Iris pigment epithelial cell (primary cell): ENCODE data around the gene CAMTA1.

Source experiments
- DNase-seq: peaks from one replicate; pipeline ENCODE4 v3.0.0-alpha.2; 2011; ENCODE audit warnings: low read depth

CAMTA1 gene

DNA sequence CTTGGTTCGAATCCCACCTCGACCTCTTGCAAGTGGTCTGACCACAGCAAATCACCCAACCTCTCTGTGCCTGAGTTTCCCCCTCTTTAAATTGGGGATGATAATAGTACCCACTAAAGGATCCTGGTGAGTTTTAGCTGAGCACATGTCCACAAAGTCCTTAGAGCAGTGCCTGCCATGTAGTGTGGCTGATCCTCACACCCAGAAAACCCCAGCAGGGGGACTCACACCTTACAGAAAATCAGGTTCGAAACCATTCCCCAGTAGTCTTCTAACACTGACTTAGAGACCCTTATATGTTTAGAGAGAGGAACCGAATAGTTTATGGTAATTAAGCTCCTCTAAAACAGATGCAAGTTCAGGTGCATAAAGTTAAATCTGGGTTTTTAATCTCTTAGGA, 89.0 kb downstream of the CAMTA1 start:
- DNase-seq: no peak

DNA sequence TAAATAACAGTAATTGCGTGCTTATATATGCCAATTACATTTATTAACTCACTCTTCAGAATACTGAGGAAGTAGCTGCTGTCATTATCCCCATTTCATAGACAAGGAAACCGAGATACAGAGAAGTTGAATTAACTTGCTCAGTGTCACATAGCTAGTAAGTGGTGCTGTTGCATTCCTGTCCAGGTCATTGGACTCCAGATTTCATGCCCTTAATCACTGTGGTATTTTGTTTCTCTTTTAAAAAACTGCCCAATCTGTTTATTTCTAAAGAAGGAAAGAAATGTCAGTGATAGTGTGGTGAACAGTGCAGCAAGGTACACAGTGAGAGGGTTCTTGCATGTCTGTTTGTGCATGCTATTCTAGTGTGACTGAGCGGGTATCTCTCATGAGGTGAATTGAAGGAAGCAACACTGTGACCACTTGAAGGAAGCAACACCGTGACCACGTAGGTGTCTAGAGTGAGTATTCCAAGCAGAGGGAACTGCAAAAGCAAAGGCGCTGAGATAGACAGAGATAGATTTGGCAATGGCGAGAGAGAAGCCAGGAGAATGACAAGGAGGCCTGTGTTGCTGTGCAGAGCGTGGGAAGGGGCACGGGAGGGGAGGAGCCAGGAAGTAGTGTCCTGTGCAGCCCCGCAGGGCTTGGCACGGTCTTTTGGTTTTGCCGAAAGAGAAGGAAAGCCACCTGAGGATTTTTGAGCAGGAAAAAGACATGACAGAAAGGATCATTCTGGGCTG, 95.9 kb downstream of the CAMTA1 start:
- peak; percentile 45 for DNase-seq

DNA sequence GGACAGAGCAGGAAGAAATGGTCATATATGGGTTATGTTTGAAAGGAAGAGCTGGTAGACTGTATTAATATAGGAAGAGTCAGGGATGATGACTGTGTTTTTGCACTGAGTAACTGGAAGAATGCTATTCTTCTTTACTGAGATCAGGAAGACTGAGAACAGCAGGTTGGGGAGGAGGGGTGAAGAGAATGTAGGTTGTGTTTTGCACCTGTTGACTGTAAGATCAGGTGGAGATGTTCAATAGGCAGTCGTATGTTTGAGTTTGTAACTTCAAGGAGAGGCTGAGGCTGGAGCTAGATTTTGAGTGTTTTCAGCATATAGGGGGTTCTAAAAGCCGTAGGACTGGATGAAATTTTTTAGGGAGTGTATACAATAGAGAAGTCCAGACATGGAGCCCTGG, 97.2 kb downstream of the CAMTA1 start:
- no peak for DNase-seq

DNA sequence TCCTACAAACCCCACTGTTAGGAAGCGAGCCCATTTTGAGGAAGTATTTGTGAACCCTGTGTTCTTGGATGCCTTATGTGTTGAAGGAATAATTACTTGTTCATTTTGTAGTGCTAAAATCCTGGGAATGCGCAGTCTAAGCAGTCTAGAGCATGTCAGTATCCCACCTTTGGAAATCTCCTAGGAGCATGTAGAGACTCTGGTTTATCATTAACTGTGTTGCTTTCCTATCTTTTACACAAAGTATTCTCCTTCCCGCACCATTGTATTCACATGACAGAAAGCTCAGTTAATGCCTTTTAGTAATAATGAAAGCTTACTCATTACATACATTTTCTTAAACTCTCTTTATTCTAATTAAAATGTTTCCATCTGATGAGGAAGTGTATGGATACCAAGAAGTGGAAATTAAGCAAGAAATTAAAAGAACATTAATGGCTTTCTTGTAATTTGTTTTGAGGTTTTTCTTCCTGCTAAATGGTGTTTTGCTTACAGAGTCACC, 99.4 kb downstream of the CAMTA1 start:
- DNase-seq: no peak

DNA sequence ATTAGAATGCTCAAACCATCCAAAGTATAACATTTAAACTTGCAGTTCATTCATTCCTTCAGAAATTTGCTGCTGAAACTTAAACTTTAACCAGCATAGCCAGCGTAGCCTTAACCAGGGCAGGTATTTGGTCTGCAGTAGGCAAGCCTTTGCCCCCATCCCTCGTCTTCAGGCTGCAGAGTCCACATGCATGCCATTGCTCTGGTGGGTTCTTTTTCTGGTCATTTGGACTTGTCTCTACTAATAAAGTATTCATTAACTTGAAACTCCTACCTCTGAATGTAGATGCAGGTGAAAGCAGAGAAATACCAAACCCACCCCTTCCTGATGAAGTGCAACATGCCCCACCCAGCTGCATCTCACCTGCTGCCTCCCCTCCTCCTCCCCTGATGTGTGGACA, 100.2 kb downstream of the CAMTA1 start:
- no peak for DNase-seq

DNA sequence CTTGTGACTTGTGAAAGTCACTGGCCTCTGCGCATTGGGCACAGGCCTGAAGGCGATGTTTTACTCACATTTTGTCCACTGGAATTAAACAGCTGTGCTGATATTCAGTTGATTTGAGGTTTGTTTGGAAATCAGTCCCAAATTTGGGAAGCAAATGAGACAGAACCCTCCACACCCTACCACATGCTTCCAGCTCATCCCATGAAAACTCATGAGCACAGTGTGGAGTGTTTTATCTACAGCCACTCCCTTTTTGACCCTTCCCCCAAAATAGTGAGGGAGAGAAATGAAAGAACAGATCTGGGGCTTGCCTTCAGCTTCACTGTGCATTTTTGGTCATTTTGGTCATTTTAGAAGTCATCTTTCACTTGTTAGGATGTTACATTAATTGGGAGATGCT, 101.3 kb downstream of the CAMTA1 start:
- DNase-seq: no peak

DNA sequence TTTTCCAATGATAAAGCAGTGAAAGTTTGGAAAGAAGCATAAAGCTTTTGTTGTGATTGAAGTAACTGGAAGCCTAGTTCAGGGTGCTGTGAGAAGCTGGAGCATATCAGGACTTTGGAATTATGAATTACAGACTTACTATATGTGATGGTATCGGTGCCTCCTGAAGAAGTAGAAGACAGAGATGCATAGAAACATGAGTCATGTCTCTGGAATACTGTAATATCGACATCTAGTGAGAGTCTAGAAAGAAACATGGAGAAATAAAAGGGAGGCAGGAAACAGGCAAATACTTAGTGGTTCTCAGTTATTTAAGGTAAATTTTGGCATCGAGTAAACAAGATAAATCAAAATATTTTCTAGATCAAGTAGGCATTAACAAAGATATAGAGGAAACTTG, 103.0 kb downstream of the CAMTA1 start:
- DNase-seq: peak; percentile 56

DNA sequence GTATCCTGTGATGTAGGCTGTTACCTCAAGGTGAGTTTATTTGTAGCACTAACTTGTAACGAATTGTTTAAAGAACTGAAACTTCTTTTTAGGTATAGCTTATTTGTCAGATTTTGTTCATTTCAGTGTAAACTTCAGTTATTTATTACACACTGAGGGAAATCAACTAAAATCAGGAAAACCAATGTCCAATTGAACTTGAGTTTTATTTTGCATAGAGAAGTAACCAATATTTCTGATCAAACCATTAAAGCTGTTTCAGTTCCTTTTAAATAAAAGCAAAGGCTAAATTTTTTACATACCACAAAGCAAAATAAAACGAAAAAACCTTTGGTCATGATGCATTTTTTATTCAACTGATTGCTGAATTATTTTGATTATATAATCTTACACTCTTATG, 103.6 kb downstream of the CAMTA1 start:
- DNase-seq: no peak

DNA sequence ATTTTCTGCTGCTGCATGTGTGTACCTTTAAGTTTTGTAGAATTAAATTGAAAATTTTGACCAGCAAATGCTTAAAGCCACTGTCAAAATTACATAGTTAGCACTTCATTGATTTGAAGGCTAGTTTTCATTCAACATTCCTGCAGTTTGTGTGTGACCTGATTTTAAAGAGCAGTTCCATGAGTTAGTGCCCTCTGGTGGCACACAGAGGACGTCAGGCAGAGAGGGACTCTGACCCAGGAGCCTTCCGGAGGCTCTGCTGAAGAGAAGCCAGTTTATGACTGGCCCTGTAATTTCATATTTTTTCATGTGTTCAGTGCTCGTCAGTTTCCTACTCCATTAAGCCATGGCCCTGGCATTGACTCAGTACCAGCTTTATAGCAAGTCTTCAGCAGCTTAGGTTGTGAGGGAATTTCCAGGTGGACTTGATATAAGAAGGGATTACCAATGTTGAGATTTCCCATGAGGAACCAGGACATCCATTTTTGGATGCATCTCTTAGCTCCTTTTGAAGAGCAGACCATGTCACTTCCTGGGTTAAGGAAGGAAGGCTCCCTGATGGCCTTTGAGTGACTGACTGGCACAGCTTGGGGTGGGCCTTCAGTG, 104.7 kb downstream of the CAMTA1 start:
- peak; percentile 68 for DNase-seq

DNA sequence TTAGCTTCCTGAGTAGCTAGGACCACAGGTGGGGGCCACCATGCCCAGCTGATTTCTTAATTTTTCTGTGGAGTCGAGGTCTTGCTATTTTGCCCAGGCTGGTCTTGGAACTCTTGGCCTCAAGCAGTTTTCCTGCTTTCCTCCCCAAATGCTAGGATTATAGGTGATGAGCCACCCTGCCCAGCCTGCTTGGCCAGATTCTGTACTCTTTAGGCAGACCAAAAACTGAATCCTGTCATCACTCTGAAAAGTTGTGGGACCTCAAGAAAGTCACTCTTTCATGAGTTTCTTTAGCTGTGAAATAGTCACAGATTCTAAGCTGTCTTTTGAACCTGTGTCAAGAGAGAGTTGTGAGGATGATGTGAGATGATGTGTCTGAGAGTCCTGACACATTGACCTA, 105.4 kb downstream of the CAMTA1 start:
- no peak for DNase-seq

DNA sequence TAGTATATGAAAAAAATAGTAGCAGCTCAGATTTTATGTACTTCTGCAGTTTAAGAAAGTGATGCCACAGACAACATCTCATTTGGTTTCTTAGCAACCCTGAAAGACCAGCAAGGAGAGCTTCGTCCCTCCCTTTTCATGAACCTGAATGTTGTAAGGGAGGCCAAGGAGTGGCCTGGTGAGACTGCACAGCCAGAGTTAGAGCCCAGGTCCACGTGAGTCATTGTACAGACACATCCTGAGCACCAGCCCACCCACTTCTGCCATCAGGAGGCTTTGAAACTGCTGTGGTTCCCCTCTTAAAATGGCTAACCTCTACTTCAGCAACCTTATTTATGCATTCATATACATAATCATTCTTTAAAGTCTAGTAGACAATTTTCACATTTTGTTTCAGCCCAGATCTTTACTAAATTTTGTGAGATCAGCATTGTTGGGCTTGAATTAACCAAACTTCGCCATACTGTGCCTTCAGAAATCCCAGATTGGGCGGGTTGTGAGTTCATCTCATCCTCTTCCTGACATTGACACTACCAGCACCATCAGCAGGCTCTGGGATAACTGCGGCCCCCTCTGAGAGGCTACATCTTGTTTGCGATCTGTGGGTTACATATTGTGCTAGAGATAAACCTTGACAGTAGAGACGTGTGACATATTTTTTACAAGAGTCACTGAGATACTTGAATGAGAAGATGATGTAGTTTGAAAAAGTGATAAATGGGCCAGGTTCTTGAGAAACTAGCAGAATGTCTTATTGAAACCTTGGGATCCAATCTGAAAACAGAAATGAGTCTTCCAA, 106.7 kb downstream of the CAMTA1 start:
- DNase-seq: peak; percentile 24

DNA sequence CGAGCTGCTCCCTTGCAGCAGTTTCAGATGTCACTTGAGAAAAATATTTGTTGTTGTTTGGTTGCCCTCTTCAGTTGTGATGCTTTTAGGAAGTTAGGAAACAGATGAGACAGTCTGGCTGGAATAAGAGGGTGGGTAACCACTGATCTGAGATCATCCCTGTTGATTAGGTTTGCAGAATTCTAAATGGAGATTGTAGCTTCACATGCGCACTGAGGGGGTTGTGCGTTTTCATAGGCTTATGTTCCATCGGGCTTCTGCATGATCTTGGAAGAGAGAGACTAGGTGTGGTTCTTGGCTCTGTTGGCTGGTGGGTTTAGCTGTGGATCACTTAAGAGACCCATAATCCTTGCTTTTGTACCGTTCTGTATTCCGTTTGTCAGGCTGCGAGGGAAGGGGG, 108.1 kb downstream of the CAMTA1 start:
- no peak for DNase-seq

DNA sequence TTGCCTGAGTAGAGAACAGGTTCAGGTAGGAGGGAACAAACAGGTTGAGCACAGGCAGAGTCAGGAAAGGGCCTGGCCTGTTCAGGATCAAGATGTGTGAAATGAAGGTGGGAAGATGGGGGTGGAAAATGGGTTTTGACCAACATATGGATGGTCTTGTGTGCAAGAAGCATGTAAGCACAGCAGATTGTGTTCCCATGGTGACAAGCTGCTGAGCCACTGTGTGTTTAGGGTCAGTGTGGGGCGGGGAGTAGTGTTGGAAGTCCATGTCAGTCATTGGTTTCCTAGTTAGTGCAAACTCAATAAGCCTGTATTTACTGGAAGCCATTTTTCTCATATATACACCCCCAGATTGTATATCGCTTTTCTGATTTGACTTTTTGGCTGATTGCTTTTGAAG, 111.9 kb downstream of the CAMTA1 start:
- no peak for DNase-seq

DNA sequence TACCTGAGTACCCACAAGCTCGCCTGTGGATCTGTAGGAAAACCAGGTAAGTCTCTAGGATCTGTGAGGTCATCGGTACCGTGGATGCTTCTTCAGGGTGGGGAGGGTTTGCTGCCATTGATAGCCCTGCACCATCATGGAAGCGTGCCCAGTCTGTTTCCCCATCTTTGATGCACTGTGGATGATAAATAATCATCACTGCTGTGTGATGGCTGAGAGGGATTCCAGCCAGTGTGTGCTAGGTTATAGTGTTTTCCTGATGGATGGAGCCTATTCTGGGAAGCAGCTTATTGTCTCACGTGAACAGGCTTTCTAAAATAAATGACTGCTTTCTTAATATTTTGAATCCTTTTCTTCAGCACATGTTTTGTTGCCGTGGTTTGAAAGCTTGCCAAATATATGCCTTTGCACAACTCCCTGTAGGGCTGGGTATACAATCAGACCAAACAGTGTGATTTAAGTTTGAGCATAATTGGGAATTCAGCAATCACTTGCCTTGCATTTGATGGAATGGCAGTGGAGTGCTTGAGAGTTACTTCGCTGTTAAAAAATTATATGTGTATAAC, 113.8 kb downstream of the CAMTA1 start:
- DNase-seq: peak; percentile 34

DNA sequence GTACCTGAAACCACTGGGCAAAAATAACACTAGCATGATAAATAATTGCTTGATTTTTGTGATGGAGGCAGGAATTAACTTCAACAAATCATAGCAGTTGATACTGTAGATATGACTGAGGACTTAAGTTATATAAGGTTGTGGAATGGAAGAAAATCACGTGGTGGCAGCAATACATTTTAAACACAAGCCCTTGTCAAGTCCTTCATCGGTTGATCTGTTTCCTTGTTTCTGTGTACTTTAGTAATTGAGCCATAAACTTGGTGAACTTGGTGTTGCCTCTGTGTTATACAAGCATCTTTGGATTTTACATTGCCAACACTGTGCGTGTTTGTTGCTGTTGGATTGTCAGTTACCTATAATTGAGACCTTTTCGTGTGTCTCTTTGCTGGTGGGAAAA, 114.4 kb downstream of the CAMTA1 start:
- DNase-seq: no peak

DNA sequence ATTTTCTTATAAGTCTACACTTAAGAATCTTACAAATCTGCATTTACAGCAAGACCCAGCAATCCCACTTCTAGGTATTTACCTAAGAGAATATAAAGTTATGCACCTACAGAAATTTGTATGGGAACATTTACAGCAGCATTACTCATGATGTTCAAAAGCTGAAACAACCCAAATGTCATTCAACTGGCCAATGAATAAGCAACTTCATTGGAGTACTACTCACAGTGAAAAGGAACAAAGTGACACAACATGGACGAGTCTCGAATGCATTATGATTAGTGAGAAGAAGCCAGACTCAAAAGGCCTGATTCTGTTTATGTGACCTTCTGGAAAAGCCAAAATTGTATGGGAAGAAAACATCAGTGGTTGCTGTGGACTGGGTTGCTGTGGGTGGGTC, 116.9 kb downstream of the CAMTA1 start:
- no peak for DNase-seq

DNA sequence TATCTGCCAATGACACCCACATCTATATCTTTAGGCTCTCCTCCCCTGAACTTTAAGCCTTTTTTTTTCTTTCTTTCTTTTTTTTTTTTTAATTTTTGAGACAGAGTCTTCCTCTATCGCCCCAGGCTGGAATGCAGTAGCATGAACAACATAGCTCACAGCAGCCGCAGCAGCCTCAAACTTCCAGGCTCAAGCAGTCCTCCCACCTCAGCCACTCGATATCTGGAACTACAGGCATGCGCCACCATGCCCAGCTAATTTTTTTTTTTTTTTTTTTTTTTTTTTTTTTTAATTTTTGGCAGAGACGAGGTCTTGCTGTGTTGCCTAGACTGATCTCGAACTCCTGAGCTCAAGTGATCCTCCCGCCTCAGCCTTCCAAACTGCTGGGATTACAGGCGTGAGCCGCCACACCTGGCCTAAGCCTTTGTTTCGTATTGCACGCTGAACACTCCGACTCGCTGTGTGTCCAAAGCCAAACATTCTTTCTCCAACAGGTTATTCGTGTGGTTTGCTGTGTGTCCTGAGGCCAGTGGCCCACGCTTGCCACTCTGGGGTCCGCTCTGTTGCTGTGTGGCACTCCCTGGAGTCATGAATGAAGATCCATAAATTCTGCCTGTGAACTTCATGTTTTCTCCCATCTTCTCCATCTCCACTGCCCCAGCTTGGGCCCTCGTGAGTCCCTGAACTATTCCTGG, 119.4 kb downstream of the CAMTA1 start:
- DNase-seq: no peak

DNA sequence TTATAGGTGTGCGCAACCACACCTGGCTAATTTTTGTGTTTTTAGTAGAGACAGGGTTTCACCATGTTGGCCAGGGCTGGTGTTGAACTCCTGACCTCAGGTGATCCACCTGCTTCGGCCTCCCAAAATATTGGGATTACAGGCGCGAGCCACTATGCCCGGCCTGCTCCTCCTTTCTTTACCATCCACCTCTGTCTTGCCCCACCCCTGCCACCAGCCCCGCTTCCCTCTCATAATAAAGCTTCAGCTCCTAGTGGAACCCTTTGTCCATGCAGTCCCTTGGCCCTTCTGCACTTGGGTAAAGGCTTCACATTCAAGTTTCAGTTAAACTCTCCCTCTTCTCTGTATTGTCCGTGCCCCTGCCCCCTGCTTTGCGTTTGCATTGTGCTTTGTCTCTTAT, 120.1 kb downstream of the CAMTA1 start:
- no peak for DNase-seq

DNA sequence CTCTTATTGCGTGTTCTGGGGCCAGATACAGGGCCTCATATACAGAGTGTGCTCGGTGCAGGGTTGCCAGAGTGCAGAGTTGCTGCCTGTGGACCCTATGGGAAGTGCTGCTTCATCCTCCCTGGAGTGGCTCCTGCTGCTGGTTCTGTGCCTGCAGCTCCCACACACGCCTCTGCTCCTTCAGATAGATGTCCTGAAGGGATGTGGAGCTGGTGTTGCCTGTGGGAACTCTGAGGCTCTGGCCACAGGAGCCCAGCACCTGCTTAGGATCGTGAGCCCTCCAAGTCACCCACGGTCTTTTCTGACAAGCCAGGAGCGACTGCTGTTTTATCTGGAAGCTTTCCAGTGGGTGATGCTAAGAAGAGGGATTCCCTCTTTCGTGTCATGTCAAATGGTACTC, 120.5 kb downstream of the CAMTA1 start:
- DNase-seq: no peak

DNA sequence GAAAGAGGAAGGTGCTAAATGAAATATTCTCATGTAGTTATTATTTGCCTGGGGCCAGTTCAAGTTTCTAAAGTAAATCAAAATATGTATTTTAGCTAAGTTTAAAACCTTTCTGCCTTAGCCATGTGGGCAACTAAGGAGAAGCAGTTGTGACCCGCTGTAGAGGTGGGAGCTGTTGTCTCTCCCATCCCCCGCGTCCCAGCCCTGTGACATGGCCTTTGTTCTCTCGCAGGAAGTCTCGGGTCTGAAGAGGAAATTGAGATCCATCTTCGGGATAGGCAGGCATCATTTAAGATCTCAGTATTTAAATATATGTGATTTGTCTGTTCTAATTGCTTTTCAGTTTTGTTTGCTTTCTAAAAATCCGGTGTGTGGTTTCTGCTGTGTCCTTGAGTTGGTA, 121.5 kb downstream of the CAMTA1 start:
- DNase-seq: no peak

DNA sequence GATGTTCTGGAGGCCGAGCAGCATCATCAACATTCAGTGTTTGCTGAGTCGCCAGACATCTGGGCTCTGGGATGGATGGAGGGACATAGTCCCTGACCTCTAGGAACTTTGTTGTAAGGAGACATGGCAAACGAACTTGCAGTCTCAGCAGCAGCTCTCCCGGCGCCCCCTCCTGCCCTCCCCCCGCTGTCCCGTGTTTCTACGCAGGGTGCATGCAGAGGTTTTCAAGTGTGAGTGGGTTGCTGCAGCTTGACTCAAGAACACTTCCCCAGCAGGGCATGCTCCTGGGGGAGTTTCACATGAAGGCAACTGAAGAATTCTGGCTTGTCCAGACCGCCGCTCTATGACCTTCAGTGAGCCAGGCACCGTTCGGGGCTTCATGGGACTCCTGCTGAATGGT, 121.9 kb downstream of the CAMTA1 start:
- no peak for DNase-seq
